HepG2 (cell line): ENCODE results near the gene DST. TPM values are rescaled to one million over a fixed set of nuclear protein-coding genes. Genes with fewer than 3 reads are reported as not detected.
"Not testable (repeated sequence)": the region's sequence is repeated elsewhere in the genome, so short reads cannot be mapped to it uniquely, and the experiment has no call there.

Source experiments
- ATAC-seq: fragments of 200-7000 bp; cut with Tn5 transposase; 3 replicates; pipeline ENCODE4 v1.9.1; 2020; ENCODE audit warnings: mild to moderate bottlenecking, moderate library complexity
- BruUV-seq: library from RNA; stranded (reverse); fragments of 400-500 nt; replicated peaks from 2 replicates; lab custom pipeline; 2021; lab: Mats Ljungman, UMichigan
- CTCF ChIA-PET: fragments of 300-600 bp; formaldehyde crosslinking; extraction: SDS; loops from one replicate; lab custom pipeline; 2021; ENCODE audit warnings: low total read pairs, inconsistent platforms, low intra/inter-chr PET ratio; lab: Yijun Ruan, JAX
- POLR2A ChIA-PET: fragments of 350-600 bp; sonication (Branson Sonifier 250); formaldehyde crosslinking; loops from one replicate; lab custom pipeline; 2020; ENCODE audit warnings: antibody characterized with exemption, inconsistent platforms; lab: Yijun Ruan, JAX
- DNase-seq: peaks from one replicate; pipeline ENCODE4 v3.0.0-alpha.2; 2015; ENCODE audit warnings: low spot score
- FAIRE-seq: peaks from 3 replicates; lab custom pipeline; 2011; peaks lifted over from hg19 to GRCh38; lab: Jason Lieb, UNC
- H2AFZ ChIP-seq: one replicate; pipeline ENCODE4 v1.6.1; 2011; ENCODE audit warnings: low read length, inconsistent platforms
- H3K27ac ChIP-seq: fragments of 300-600 bp; 3 replicates; pipeline ENCODE4 v1.8.0; 2011; ENCODE audit warnings: mixed run types, mild to moderate bottlenecking, mixed read lengths, low read length, inconsistent platforms; ENCODE audit not compliant: insufficient read depth; ENCODE audit errors: extremely low read length
- H3K27me3 ChIP-seq, 2 experiments: fragments of 200-600 bp in 1 of 2; 2 replicates in 1 of 2; 3 replicates in 1 of 2; pipeline versions ENCODE4 v1.6.0 to v1.8.0; 2011; ENCODE audit warnings: low read length in 2 of 2, mild to moderate bottlenecking in 2 of 2, moderate library complexity in 2 of 2, inconsistent platforms in 1 of 2; ENCODE audit not compliant: insufficient read depth in 2 of 2, control insufficient read depth in 1 of 2
- H3K36me3 ChIP-seq, 2 experiments: fragments of 200-600 bp in 1 of 2; replicated peaks in 1 of 2; 2 replicates in 1 of 2; 3 replicates in 1 of 2; pipeline versions ENCODE4 v1.5.1 to v1.8.0; 2011; ENCODE audit warnings: low read length in 2 of 2, inconsistent platforms in 1 of 2; ENCODE audit not compliant: insufficient read depth in 2 of 2, control insufficient read depth in 1 of 2
- H3K4me1 ChIP-seq: 2 replicates; pipeline ENCODE4 v1.5.1; 2012; ENCODE audit warnings: low read length, inconsistent platforms; ENCODE audit not compliant: insufficient read depth
- H3K4me2 ChIP-seq: 2 replicates; pipeline ENCODE4 v1.6.0; 2011; ENCODE audit warnings: low read depth, low read length, inconsistent platforms
- H3K4me3 ChIP-seq, 3 experiments: fragments of 200-600 bp in 1 of 3; sonication (generic), shearing (Covaris generic) in 1 of 3; replicated peaks in 1 of 3; 2 replicates each; pipeline ENCODE4 v1.5.1; 2011 to 2016; ENCODE audit warnings: low read length in 3 of 3, inconsistent platforms in 2 of 3, low read depth in 2 of 3, mild to moderate bottlenecking in 2 of 3, control low read depth in 1 of 3, mixed read lengths in 1 of 3; ENCODE audit not compliant: insufficient read depth in 1 of 3
- H3K79me2 ChIP-seq: one replicate; pipeline ENCODE4 v1.6.1; 2011; ENCODE audit warnings: low read length, inconsistent platforms; ENCODE audit not compliant: insufficient read depth
- H3K9ac ChIP-seq: 2 replicates; pipeline ENCODE4 v1.6.0; 2011; ENCODE audit warnings: mild to moderate bottlenecking, low read depth, low read length, inconsistent platforms; ENCODE audit not compliant: insufficient read depth
- H3K9me3 ChIP-seq: 2 replicates; pipeline ENCODE4 v1.5.1; 2012; ENCODE audit warnings: mild to moderate bottlenecking, low read length
- H4K20me1 ChIP-seq: 2 replicates; pipeline ENCODE4 v1.6.0; 2011; ENCODE audit warnings: inconsistent platforms, mild to moderate bottlenecking, low read length, moderate library complexity; ENCODE audit not compliant: insufficient read depth
- ASH2L ChIP-seq: fragments of 300-600, 200-600 bp; sonication (generic); IDR thresholded peaks from 2 replicates; pipeline ENCODE4 v1.7.0; 2017; ENCODE audit warnings: low read depth, mild to moderate bottlenecking, moderate library complexity, mixed read lengths, low read length; ENCODE audit not compliant: insufficient read length
- ATF2 ChIP-seq: sonication (generic); formaldehyde crosslinking; IDR thresholded peaks from 2 replicates; pipeline ENCODE4 v1.4.0; 2020; ENCODE audit warnings: missing genetic modification reagents
- CC2D1A ChIP-seq: sonication (generic); formaldehyde crosslinking; IDR thresholded peaks from 2 replicates; pipeline ENCODE4 v1.8.1; 2023; ENCODE audit warnings: mild to moderate bottlenecking, missing genetic modification reagents
- CEBPB ChIP-seq: IDR thresholded peaks from 2 replicates; pipeline ENCODE4 v1.6.1; 2011; ENCODE audit warnings: low read depth, low read length, improper control_type of control experiment, borderline replicate concordance
- CREM ChIP-seq, 2 experiments: sonication (generic) in 1 of 2; formaldehyde crosslinking in 1 of 2; IDR thresholded peaks; 2 replicates each; pipeline versions ENCODE4 v1.4.0 to v1.6.1; 2016 to 2020; ENCODE audit warnings: antibody characterized with exemption in 1 of 2, mild to moderate bottlenecking in 1 of 2, missing genetic modification reagents in 1 of 2
- ELK4 ChIP-seq: sonication (generic); formaldehyde crosslinking; IDR thresholded peaks from 2 replicates; pipeline ENCODE4 v1.9.0; 2021; ENCODE audit warnings: missing genetic modification reagents, borderline replicate concordance
- KDM5A ChIP-seq: fragments of 200-600 bp; sonication (generic); IDR thresholded peaks from 2 replicates; pipeline ENCODE4 v1.7.0; 2018; ENCODE audit warnings: antibody characterized with exemption, mild to moderate bottlenecking, low read length, borderline replicate concordance
- KLF11 ChIP-seq: IDR thresholded peaks from 2 replicates; pipeline ENCODE4 v1.6.1; 2016; ENCODE audit warnings: missing compliant biosample characterization
- NR2C2 ChIP-seq: sonication (generic); formaldehyde crosslinking; IDR thresholded peaks from 2 replicates; pipeline ENCODE4 v1.4.0; 2020; ENCODE audit warnings: missing genetic modification reagents, mild to moderate bottlenecking, moderate library complexity, borderline replicate concordance
- SNRNP70 ChIP-seq: fragments of 200-400 bp; formaldehyde crosslinking; IDR thresholded peaks from 2 replicates; pipeline ENCODE4 v1.6.1; 2017; ENCODE audit warnings: mild to moderate bottlenecking, low read depth, low read length, moderate library complexity
- YEATS2 ChIP-seq: sonication (generic); formaldehyde crosslinking; IDR thresholded peaks from 2 replicates; pipeline ENCODE4 v1.4.0; 2020; ENCODE audit warnings: missing genetic modification reagents, borderline replicate concordance
- ZNF224 ChIP-seq: sonication (generic); formaldehyde crosslinking; IDR thresholded peaks from 2 replicates; pipeline ENCODE4 v1.5.0; 2020; ENCODE audit warnings: mild to moderate bottlenecking, missing genetic modification reagents
- ZNF274 ChIP-seq: sonication (generic); formaldehyde crosslinking; IDR thresholded peaks from 2 replicates; pipeline ENCODE4 v1.5.1; 2020; ENCODE audit warnings: mild to moderate bottlenecking, missing genetic modification reagents
- WGBS: methylation state at CpG from one replicate; pipeline ENCODE4 v1.1.6; 2017; ENCODE audit warnings: low lambda C conversion rate; 5-methylcytosine and 5-hydroxymethylcytosine counted together
- in situ Hi-C: cut with HindIII; loops from 2 replicates; pipeline ENCODE4 v1.10.0; 2017; ENCODE audit warnings: low pct_unique_long_range_greater_than_20kb; ENCODE audit not compliant: extremely low pct_ligation_motif_present
- intact Hi-C: fragments of 100-400 bp; cut with micrococcal nuclease; formaldehyde crosslinking; loops from one replicate; pipeline ENCODE4 v1.10.0; 2022; ENCODE audit not compliant: unreplicated experiment
- polyA plus RNA-seq, 8 experiments: library from polyadenylated mRNA; depleted of rRNA in 3 of 8; stranded (reverse) in 7 of 8; unstranded in 1 of 8; fragments of >200 nt; fragmentation: Illumina TruSeq in 4 of 8; extraction: Trizol in 4 of 8; gene quantifications; 2 replicates each; pipeline versions ENCODE4 v1.2.1 to v1.2.3, GENCODE V29; 2011 to 2016; ENCODE audit warnings: low read depth in 4 of 8, missing spikeins in 1 of 8, mixed read lengths in 1 of 8; ENCODE audit not compliant: insufficient read depth in 1 of 8
- total RNA-seq, 5 experiments: library from RNA; depleted of rRNA; stranded (reverse); fragments of >200 nt; fragmentation: Illumina TruSeq; extraction: Trizol; gene quantifications; 2 replicates each; pipeline ENCODE4 v1.2.3, GENCODE V29; 2016; ENCODE audit warnings: low read depth in 1 of 5

The DST gene
- total and polyA plus RNA-seq, 2 of the 13 experiments (the other 11 are each of a cell fraction or from before 2014, with no cell fraction given), result 64.4 to 89.0 TPM

- no peak for TF ChIP-seq ZNF274 (CRISPR knock-in tag)
- TF ChIP-seq ZNF224 (CRISPR knock-in tag), result no peak
- TF ChIP-seq KDM5A, result no peak
- TF ChIP-seq ATF2 (CRISPR knock-in tag), result no peak
- TF ChIP-seq CREM (IDR thresholded peaks at IDR 0.05), result no peak
- TF ChIP-seq CREM (CRISPR knock-in tag; IDR thresholded peaks at IDR 0.05), result no peak
- TF ChIP-seq CEBPB, result no peak
- TF ChIP-seq ASH2L, result no peak
- no peak for TF ChIP-seq KLF11 (CRISPR knock-in tag)
- no peak for TF ChIP-seq CC2D1A (CRISPR knock-in tag)
- no peak for TF ChIP-seq ELK4
- TF ChIP-seq YEATS2 (CRISPR knock-in tag), result no peak
- TF ChIP-seq NR2C2 (CRISPR knock-in tag), result no peak
- no peak for TF ChIP-seq SNRNP70
- Histone ChIP-seq H4K20me1 (no peaks in the 10 kb centered on the region), H3K4me1 (no peaks in the 10 kb centered on the region), H3K36me3 (peaks cover 8 to 42% of the 10 kb centered on the region in 2 experiments), H3K27me3 (no peaks in the 10 kb centered on the region), H3K9ac (no peak overlapping the region), H3K4me3 (no peak overlapping the region), H2AFZ (no peak overlapping the region), H3K79me2 (no peaks in the 10 kb centered on the region), H3K9me3 (no peaks in the 10 kb centered on the region), H3K4me2 (no peak overlapping the region), H3K27ac (no peak overlapping the region)
- ChIA-PET POLR2A (interaction anchor here (0.6 kb wide), 1 partner anchor 15 kb away, joined by 3 read pairs; no protein-coding TSS in a partner anchor), CTCF (no interaction called here)
- intact Hi-C loops, result no loop called here
- no peak for FAIRE-seq
- in situ Hi-C loops, result no loop called here
- BruUV-seq, result no TSS peak
- 99% methylated on average over 7 of the region's 7 CpGs for WGBS
- ATAC-seq, result no peak
- no peak for DNase-seq
Measured at GRCh38 chr6:56497240-56497639, 145.4 kb downstream of the DST start.

GRCh38 chr6:56496650-56497049 lies 146.0 kb downstream of the DST start:
- POLR2A ChIA-PET, FAIRE-seq, in situ Hi-C loops, intact Hi-C loops, ATAC-seq, H4K20me1 ChIP-seq, H3K27me3 ChIP-seq, H3K27ac ChIP-seq, DNase-seq, H3K4me3 ChIP-seq, H3K4me2 ChIP-seq, H2AFZ ChIP-seq, CTCF ChIA-PET, H3K9ac ChIP-seq, H3K9me3 ChIP-seq, BruUV-seq, H3K79me2 ChIP-seq, H3K4me1 ChIP-seq: not testable (repeated sequence)
- peaks cover 13 to 48% of the 10 kb centered on the region in 2 experiments for H3K36me3 ChIP-seq
- 100% methylated on average over 1 of the region's 1 CpG for WGBS
